HCT116 (cell line): ENCODE measurements around the gene PCDHGA11.

Experiments used
- CTCF ChIP-seq, 3 experiments: fragments of 200-600 bp in 1 of 3; sonication (generic) in 1 of 3; IDR thresholded peaks in 2 of 3; conservative IDR thresholded peaks in 1 of 3; 2 replicates each; pipeline ENCODE4 v1.5.1; 2012 to 2017; ENCODE audit warnings: low read depth in 2 of 3, low read length in 2 of 3, antibody characterized with exemption in 1 of 3, borderline replicate concordance in 1 of 3, control low read depth in 1 of 3, mild to moderate bottlenecking in 1 of 3, mixed read lengths in 1 of 3, mixed run types in 1 of 3, moderate library complexity in 1 of 3; ENCODE audit not compliant: insufficient read depth in 1 of 3
- EGR1 ChIP-seq: IDR thresholded peaks from 2 replicates; pipeline ENCODE4 v1.6.1; 2012; ENCODE audit warnings: low read depth
- EZH2 ChIP-seq: fragments of 200-600 bp; sonication (generic); IDR thresholded peaks from 2 replicates; pipeline ENCODE4 v1.6.1; 2017; ENCODE audit warnings: antibody characterized with exemption, mixed run types
- EZH2phosphoT487 ChIP-seq: fragments of 200-600 bp; IDR thresholded peaks from 2 replicates; pipeline ENCODE4 v1.6.1; 2018; ENCODE audit warnings: antibody characterized with exemption, borderline replicate concordance
- JUND ChIP-seq: IDR thresholded peaks from 2 replicates; pipeline ENCODE4 v1.6.1; 2012
- POLR2AphosphoS5 ChIP-seq: IDR thresholded peaks from 2 replicates; pipeline ENCODE4 v1.6.1; 2011; ENCODE audit warnings: mild to moderate bottlenecking, low read depth, low read length, moderate library complexity
- TF ChIP-seq, protein P1 (sequence below): IDR thresholded peaks from 2 replicates; pipeline ENCODE4 v1.6.1; 2012; ENCODE audit warnings: low read depth
- TF ChIP-seq, protein P2 (sequence below): IDR thresholded peaks from 2 replicates; pipeline ENCODE4 v1.6.1; 2012

DNA sequence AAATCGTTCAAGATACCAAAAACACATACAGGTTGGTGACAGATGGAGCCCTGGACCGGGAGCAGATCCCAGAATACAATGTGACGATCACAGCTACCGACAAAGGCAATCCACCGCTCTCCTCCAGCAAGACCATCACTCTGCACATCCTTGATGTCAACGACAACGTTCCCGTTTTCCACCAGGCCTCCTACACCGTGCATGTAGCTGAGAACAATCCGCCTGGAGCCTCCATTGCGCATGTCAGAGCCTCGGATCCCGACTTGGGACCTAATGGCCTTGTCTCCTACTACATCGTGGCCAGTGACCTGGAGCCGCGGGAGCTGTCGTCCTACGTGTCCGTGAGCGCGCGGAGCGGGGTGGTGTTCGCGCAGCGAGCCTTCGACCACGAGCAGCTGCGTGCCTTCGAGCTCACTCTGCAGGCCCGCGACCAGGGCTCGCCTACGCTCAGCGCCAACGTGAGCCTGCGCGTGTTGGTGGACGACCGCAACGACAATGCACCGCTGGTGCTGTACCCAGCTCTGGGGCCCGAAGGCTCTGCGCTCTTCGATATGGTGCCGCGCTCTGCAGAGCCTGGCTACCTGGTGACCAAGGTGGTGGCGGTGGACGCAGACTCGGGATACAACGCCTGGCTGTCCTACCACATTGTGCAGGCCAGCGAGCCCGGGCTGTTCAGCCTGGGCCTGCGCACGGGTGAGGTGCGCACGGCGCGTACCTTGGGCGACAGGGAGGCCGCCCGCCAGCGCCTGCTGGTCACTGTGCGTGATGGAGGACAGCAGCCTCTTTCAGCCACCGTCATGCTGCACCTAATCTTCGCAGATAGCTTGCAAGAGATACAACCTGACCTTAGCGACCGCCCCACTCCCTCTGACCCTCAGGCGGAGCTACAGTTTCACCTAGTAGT is 49.0 kb upstream of the PCDHGA11 start:
- TF ChIP-seq, protein P1, sequence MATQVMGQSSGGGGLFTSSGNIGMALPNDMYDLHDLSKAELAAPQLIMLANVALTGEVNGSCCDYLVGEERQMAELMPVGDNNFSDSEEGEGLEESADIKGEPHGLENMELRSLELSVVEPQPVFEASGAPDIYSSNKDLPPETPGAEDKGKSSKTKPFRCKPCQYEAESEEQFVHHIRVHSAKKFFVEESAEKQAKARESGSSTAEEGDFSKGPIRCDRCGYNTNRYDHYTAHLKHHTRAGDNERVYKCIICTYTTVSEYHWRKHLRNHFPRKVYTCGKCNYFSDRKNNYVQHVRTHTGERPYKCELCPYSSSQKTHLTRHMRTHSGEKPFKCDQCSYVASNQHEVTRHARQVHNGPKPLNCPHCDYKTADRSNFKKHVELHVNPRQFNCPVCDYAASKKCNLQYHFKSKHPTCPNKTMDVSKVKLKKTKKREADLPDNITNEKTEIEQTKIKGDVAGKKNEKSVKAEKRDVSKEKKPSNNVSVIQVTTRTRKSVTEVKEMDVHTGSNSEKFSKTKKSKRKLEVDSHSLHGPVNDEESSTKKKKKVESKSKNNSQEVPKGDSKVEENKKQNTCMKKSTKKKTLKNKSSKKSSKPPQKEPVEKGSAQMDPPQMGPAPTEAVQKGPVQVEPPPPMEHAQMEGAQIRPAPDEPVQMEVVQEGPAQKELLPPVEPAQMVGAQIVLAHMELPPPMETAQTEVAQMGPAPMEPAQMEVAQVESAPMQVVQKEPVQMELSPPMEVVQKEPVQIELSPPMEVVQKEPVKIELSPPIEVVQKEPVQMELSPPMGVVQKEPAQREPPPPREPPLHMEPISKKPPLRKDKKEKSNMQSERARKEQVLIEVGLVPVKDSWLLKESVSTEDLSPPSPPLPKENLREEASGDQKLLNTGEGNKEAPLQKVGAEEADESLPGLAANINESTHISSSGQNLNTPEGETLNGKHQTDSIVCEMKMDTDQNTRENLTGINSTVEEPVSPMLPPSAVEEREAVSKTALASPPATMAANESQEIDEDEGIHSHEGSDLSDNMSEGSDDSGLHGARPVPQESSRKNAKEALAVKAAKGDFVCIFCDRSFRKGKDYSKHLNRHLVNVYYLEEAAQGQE = no peak
- TF ChIP-seq CTCF (IDR thresholded peaks at IDR 0.05 in 2 of 3, conservative IDR thresholded peaks at IDR 0.05 in 1 of 3; ENCODE audit: borderline replicate concordance in 1 of 3, insufficient read depth in 1 of 3, low read depth in 2 of 3, low read length in 2 of 3) (no peak), EGR1 (no peak), EZH2phosphoT487 (no peak), POLR2AphosphoS5 (no peak), JUND (no peak), EZH2 (no peak)
- TF ChIP-seq, protein P2, sequence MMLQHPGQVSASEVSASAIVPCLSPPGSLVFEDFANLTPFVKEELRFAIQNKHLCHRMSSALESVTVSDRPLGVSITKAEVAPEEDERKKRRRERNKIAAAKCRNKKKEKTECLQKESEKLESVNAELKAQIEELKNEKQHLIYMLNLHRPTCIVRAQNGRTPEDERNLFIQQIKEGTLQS = no peak
